GM10266 (cell line): Measurements from ENCODE around the gene CBX1.
A peak's percentile ranks its signal among the peaks of the same experiment; 100 is the strongest.

ENCODE experiments used
- DNase-seq: peaks from one replicate; pipeline ENCODE4 v3.0.0; 2012; ENCODE audit errors: extremely low spot score
- TF ChIP-seq, protein P1 (sequence below): IDR thresholded peaks from 2 replicates; pipeline ENCODE4 v1.5.1; 2012; ENCODE audit warnings: mild to moderate bottlenecking, low read depth; ENCODE audit not compliant: control insufficient read depth, insufficient read depth; ENCODE audit errors: missing control alignments

CBX1 gene

GRCh38 chr17:48122665-48123045, 21.4 kb upstream of the CBX1 start:
- no peak for DNase-seq
- TF ChIP-seq, protein P1, sequence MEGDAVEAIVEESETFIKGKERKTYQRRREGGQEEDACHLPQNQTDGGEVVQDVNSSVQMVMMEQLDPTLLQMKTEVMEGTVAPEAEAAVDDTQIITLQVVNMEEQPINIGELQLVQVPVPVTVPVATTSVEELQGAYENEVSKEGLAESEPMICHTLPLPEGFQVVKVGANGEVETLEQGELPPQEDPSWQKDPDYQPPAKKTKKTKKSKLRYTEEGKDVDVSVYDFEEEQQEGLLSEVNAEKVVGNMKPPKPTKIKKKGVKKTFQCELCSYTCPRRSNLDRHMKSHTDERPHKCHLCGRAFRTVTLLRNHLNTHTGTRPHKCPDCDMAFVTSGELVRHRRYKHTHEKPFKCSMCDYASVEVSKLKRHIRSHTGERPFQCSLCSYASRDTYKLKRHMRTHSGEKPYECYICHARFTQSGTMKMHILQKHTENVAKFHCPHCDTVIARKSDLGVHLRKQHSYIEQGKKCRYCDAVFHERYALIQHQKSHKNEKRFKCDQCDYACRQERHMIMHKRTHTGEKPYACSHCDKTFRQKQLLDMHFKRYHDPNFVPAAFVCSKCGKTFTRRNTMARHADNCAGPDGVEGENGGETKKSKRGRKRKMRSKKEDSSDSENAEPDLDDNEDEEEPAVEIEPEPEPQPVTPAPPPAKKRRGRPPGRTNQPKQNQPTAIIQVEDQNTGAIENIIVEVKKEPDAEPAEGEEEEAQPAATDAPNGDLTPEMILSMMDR = no peak

DNA sequence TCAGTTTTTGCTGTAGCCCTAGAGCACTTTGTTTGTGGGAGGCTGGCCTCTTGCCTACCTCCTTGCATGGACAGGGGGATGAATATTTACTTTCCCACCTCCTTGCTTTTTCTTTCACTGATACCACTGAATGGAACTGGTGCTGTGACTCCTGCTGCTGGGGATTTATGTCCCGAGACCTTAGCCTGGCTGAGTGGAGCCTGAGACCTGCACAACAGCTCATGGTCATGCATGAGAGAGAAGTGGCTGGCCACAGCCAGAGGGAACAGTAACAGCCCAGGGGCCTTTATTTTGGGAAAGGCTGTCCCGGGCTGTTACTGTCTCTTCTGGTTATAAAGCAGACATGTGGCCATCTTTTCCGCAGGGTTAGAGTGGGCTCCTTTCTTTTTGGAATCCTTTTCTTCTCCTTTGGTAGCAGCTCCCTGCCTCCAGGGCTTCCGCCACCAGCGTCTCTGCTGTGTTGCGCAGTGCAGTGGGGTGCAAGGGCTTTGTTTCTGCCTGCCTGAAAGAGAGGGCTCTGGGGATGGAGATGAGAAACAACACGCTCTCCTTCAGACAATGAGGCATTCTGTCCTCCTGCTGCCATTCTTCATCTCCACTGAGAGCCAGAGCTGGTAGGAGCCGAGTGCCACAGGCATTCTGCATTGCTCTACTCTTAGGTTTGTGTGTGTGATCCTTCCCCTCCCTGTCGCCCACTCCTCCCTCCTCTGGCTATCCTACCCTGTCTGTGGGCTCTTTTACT, 20.8 kb upstream of the CBX1 start:
- TF ChIP-seq, protein P1 = no peak
- DNase-seq = no peak

DNA sequence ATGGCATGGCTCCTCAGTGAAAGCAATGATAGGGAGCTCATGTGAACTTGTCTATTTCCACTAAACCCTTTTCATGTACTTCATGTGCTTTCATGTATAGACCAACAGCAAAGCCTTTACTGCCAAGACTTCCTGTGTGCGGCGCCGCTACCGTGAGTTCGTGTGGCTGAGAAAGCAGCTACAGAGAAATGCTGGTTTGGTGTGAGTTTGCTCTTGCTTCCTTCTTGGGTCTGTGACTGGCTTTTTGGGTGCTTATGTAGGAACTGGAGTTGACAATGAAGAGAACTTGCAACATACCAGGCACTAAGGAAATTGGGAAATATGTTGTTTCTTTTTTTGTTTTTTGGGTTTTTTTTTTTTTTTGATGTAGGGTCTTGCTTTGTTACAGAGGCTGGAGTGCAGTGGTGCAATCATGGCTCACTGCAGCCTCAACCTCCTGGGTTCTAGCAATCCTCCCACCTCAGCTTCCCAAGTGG, 12.0 kb upstream of the CBX1 start:
- DNase-seq = peak; percentile 59
- TF ChIP-seq, protein P1 = peak; percentile 1

- no peak for DNase-seq
- TF ChIP-seq, protein P1 = no peak
Observed at GRCh38 chr17:48111937-48112241, 10.6 kb upstream of the CBX1 start.

DNA sequence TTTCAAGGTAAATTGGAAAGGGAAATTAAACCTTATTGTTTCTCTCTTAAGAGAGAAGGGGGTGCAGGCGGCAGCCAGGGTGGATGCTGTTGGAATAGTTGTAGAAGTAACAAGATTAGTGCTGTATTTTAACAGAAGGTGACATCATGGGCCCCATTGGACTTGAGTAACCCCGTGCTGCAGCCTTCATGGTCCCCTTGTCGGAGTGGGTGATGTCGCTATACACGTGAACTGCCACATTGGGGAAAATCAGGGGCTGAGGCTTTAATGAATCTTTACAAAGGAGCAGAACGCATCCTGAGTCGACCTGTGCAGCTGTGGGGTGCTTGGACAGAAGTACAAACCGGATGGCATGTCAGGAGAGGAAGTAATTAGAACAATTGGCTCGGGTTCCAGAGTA, 9.5 kb upstream of the CBX1 start:
- DNase-seq = no peak
- TF ChIP-seq, protein P1 = no peak

DNA sequence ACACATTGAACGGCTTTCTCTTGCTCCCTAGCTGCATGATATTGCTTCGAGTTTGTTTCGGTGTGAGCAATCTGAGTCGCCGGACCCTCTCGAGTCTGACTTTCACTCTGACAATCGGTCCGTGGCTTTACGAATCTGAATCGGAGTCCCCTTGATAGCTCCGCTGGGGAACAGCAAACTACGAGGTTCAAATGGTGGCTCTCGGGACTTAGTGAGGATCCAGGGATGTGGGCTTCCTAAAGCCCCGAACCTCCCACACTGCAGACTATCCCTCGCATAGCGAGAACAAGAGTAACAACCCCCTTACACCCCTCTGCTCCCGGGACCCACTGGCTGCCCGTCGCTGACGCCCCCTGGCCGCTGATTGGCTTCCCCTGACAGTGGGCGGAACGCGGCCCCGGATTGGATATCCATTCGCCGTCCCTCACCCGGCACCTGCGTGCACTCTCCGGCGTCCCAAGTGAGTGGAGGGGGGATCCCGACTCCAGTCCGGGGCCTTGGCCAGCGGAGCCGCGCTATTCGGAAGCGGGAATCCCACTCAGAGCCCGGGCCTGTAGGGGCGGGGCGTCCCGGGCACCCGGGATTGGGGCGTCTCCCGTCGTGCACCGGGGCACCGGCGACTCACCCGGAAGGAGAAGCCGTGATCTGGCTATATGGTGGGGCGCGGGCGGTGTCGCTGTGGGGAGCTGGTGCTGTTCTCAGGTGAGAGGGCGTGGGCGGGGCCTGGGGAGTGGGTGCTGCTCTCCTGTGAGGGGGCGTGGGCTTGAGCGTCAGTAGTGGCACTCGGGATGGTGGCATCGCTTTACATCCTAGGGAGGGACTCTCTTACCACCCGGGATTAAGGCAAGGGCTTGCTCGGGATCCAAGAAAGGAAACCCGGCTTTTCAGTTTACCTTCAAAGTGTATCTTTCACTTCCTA, 6.1 kb upstream of the CBX1 start, which contains the start of gene SNX11:
Gene SNX11 (plus strand): TSS at position 630 of the 919 bp plus-strand sequence. CDS start 4,278 bp downstream, outside the sequence.
- DNase-seq = peak; percentile 82
- TF ChIP-seq, protein P1 = peak; percentile 28

DNA sequence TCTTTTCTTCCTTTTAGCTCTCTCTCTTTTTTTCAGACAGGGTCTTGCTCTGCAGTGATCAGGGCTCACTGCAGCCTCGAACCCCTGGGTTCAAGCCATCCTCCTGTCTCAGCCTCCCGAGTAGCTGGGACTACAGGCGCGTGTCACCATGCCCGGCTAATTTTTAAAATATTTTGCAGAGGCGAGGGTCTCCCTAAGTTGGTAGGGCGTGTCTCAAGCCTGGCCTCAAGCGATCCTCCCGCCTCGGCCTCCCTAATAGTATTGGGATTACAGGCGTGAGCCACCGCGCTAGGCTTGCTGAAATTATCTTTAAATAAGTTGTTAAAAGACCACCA, 5.5 kb upstream of the CBX1 start:
- TF ChIP-seq, protein P1 = no peak

More for the DNA sequence above, 5.5 kb upstream of the CBX1 start:
- DNase-seq = no peak
